HEK293T (cell line): Measurements from ENCODE around the gene UAP1L1.

Experiments
- ARNT ChIP-seq: fragments of 450-650 bp; IDR thresholded peaks from 2 replicates; pipeline ENCODE4 v1.6.1; 2017; ENCODE audit warnings: mild to moderate bottlenecking
- ELF4 ChIP-seq: fragments of 450-650 bp; IDR thresholded peaks from 2 replicates; pipeline ENCODE4 v1.6.1; 2017; ENCODE audit warnings: antibody characterized with exemption
- FOXA1 ChIP-seq: fragments of 450-650 bp; IDR thresholded peaks from 2 replicates; pipeline ENCODE4 v1.6.1; 2016; ENCODE audit warnings: mild to moderate bottlenecking
- FOXM1 ChIP-seq: fragments of 450-650 bp; IDR thresholded peaks from 2 replicates; pipeline ENCODE4 v1.6.1; 2017; ENCODE audit warnings: mild to moderate bottlenecking, borderline replicate concordance
- HDGF ChIP-seq: fragments of 450-650 bp; IDR thresholded peaks from 2 replicates; pipeline ENCODE4 v1.6.1; 2017; ENCODE audit warnings: antibody characterized with exemption, borderline replicate concordance
- L3MBTL2 ChIP-seq: fragments of 450-650 bp; conservative IDR thresholded peaks from 2 replicates; pipeline ENCODE4 v1.6.1; 2016; ENCODE audit warnings: mild to moderate bottlenecking
- SP1 ChIP-seq: fragments of 450-650 bp; IDR thresholded peaks from 2 replicates; pipeline ENCODE4 v1.6.1; 2017
- SUZ12 ChIP-seq: fragments of 450-650 bp; IDR thresholded peaks from 2 replicates; pipeline ENCODE4 v1.6.1; 2016; ENCODE audit warnings: mild to moderate bottlenecking
- TARDBP ChIP-seq: fragments of 450-650 bp; IDR thresholded peaks from 2 replicates; pipeline ENCODE4 v1.6.1; 2016
- ZNF384 ChIP-seq: fragments of 450-650 bp; IDR thresholded peaks from 2 replicates; pipeline ENCODE4 v1.6.1; 2016

- TF ChIP-seq SP1, result no peak
- no peak for TF ChIP-seq TARDBP
- TF ChIP-seq FOXA1, result no peak
- no peak for TF ChIP-seq L3MBTL2
- no peak for TF ChIP-seq ZNF384
- no peak for TF ChIP-seq FOXM1
- no peak for TF ChIP-seq SUZ12
- no peak for TF ChIP-seq ELF4
- no peak for TF ChIP-seq ARNT
- no peak for TF ChIP-seq HDGF
These were observed 10.2 kb downstream of the UAP1L1 start for GRCh38 chr9:137087409-137087925.
